OCI-LY1 (cell line): ENCODE data around the gene MEAF6.

Experiments used
- EZH2 ChIP-seq: fragments of 200-600 bp; sonication (generic), shearing (Covaris generic); IDR thresholded peaks from 2 replicates; pipeline ENCODE4 v1.8.0; 2017; ENCODE audit warnings: borderline replicate concordance, mixed run types, mild to moderate bottlenecking, antibody characterized with exemption, low read length, moderate library complexity, mixed read lengths
- TF ChIP-seq, protein P1 (sequence below): fragments of 200-600 bp; sonication (generic), shearing (Covaris generic); IDR thresholded peaks from 2 replicates; pipeline ENCODE4 v1.5.1; 2017; ENCODE audit warnings: mild to moderate bottlenecking, antibody characterized with exemption, low read length, moderate library complexity, mixed read lengths

DNA sequence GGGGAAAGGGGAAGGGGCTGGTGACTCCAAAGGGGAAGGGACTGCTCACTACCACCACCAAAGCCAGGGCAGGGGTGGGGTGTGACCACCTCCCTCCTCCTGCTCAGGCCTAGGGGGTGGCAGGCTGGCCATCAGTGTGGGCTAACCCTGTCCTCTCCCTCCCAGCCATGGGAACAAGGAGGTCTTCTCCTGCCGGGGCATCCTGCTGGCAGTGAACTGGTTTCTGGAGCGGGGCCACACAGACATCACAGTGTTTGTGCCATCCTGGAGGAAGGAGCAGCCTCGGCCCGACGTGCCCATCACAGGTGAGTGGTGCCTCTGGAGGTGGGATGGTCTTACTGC is 34.5 kb downstream of the MEAF6 start:
- TF ChIP-seq, protein P1, sequence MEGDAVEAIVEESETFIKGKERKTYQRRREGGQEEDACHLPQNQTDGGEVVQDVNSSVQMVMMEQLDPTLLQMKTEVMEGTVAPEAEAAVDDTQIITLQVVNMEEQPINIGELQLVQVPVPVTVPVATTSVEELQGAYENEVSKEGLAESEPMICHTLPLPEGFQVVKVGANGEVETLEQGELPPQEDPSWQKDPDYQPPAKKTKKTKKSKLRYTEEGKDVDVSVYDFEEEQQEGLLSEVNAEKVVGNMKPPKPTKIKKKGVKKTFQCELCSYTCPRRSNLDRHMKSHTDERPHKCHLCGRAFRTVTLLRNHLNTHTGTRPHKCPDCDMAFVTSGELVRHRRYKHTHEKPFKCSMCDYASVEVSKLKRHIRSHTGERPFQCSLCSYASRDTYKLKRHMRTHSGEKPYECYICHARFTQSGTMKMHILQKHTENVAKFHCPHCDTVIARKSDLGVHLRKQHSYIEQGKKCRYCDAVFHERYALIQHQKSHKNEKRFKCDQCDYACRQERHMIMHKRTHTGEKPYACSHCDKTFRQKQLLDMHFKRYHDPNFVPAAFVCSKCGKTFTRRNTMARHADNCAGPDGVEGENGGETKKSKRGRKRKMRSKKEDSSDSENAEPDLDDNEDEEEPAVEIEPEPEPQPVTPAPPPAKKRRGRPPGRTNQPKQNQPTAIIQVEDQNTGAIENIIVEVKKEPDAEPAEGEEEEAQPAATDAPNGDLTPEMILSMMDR = no peak
- no peak for TF ChIP-seq EZH2
